Ectodermal cell (in vitro differentiated cells): ENCODE results near the gene DST.
"Not testable (repeated sequence)": the region's sequence is repeated elsewhere in the genome, so short reads cannot be mapped to it uniquely, and the experiment has no call there.

Experiments
- H3K27ac ChIP-seq: 2 replicates; pipeline ENCODE4 v1.7.0; 2013; ENCODE audit warnings: mild to moderate bottlenecking, low read depth, low read length; ENCODE audit not compliant: insufficient read depth, poor library complexity, severe bottlenecking
- H3K27me3 ChIP-seq: 2 replicates; pipeline ENCODE4 v1.7.0; 2013; ENCODE audit warnings: mild to moderate bottlenecking, low read length; ENCODE audit not compliant: insufficient read depth, control insufficient read depth, poor library complexity, severe bottlenecking
- H3K36me3 ChIP-seq: one replicate; pipeline ENCODE4 v1.7.0; 2013; ENCODE audit warnings: low read length; ENCODE audit not compliant: control insufficient read depth, insufficient read depth
- H3K4me1 ChIP-seq: one replicate; pipeline ENCODE4 v1.7.0; 2013; ENCODE audit warnings: low read length; ENCODE audit not compliant: control insufficient read depth, insufficient read depth
- H3K4me3 ChIP-seq: 2 replicates; pipeline ENCODE4 v1.7.0; 2013; ENCODE audit warnings: low read depth, low read length, control low read depth; ENCODE audit not compliant: insufficient read depth
- H3K9me3 ChIP-seq: 2 replicates; pipeline ENCODE4 v1.7.0; 2013; ENCODE audit warnings: mild to moderate bottlenecking, low read length, moderate library complexity; ENCODE audit not compliant: control insufficient read depth
- WGBS, 2 experiments: methylation state at CpG; one replicate each; pipeline ENCODE4 v1.1.7; 2013; ENCODE audit warnings: missing lambda C conversion rate in 2 of 2; 5-methylcytosine and 5-hydroxymethylcytosine counted together

Gene DST

GRCh38 chr6:56575736-56576135, 67.0 kb downstream of the DST start:
- no peaks in the 10 kb centered on the region for H3K9me3 ChIP-seq
- no peak overlapping the region for H3K4me3 ChIP-seq
- peaks cover 16% of the 10 kb centered on the region for H3K4me1 ChIP-seq
- H3K27me3 ChIP-seq: no peaks in the 10 kb centered on the region
- 72 to 82% methylated on average over 3 of the region's 3 CpGs for WGBS, 2 experiments
- no peak overlapping the region for H3K27ac ChIP-seq
- no peaks in the 10 kb centered on the region for H3K36me3 ChIP-seq

DNA sequence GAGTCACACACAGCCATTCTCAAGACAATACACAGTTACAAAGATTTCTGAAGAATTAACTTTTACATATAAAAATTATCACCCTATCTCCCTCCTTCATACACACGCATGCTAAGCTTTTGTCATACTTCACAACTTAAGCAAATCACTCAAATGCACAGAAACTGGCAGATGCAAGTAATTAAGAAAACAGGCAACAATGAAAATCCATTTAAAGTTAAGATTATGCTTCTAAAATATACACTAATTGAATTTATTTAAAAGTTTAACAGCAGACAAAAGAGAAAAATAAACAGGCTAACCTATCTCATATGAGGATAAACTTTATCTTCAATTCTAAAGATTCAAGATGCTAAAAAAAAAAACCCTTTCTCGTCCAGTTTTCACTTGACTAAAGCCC, 68.4 kb downstream of the DST start:
- H3K27me3 ChIP-seq: no peaks in the 10 kb centered on the region
- H3K4me3 ChIP-seq: no peak overlapping the region
- H3K4me1 ChIP-seq: peaks cover 16% of the 10 kb centered on the region
- H3K9me3 ChIP-seq: no peaks in the 10 kb centered on the region
- WGBS, 2 experiments: 90 to 92% methylated on average over 1 to 2 of the region's 2 CpGs
- H3K36me3 ChIP-seq: no peaks in the 10 kb centered on the region
- no peak overlapping the region for H3K27ac ChIP-seq

GRCh38 chr6:56573624-56574023, 69.1 kb downstream of the DST start:
- peaks cover 16% of the 10 kb centered on the region for H3K4me1 ChIP-seq
- H3K36me3 ChIP-seq: no peaks in the 10 kb centered on the region
- no peak overlapping the region for H3K27ac ChIP-seq
- 90 to 96% methylated on average over 2 of the region's 2 CpGs for WGBS, 2 experiments
- H3K9me3 ChIP-seq: no peaks in the 10 kb centered on the region
- H3K27me3 ChIP-seq: no peaks in the 10 kb centered on the region
- H3K4me3 ChIP-seq: no peak overlapping the region

DNA sequence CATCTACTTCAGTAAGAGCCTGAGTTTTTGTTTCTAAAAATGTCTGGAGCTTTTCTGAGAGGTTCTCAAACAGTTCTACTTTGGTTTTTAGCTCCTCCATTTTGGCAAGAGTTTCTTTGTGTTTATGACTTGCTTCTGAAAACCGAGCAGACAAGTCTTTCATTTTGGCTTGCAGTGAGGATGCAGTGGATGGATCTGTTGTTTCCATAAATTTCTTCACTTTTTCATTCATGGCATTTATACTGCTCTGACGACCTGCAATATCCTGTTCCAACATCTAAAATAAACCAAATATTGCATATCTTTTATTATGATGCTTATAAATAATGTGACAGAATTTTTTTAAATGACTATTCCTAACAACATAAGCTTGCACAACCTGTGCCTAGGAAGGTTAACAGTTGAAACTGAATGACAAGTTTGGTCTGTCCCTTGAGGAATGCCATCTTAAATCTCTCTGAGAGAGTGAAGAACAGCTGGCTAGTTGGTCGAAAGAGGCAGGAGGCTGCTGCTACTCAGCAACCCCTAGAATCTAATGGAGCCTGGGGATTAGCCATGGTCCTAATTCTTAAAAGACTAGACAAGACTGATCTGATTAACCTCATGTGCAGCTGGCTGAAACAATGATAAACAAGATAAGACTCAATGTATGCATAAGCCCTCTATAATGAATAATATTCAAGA, 69.8 kb downstream of the DST start:
- no peaks in the 10 kb centered on the region for H3K36me3 ChIP-seq
- H3K27me3 ChIP-seq: no peaks in the 10 kb centered on the region
- 59 to 73% methylated on average over 2 of the region's 3 CpGs for WGBS, 2 experiments

DNA sequence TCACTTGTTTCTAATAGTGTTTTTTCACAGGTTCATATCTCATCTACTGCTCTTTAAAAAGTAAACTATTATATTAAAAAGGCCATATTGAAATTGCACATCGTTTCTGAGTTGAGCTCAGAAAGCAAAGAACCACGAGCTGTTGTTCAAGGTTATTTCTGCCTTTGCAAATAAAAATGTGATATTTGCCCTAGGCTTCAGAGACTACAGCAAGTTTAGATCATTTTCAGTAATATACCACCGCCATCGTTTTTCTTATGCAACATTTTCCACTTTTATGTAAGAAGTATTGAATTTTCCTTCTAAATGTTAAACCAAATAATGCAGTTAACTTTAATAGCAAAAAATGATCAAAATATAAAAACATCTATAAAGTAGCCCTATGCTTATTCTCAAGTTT, 71.1 kb downstream of the DST start:
- H3K4me1 ChIP-seq: peaks cover 15% of the 10 kb centered on the region
- 78 to 95% methylated on average over 2 to 4 of the region's 4 CpGs for WGBS, 2 experiments

More for the DNA sequence above, 69.8 kb downstream of the DST start:
- Histone ChIP-seq H3K4me1 (peaks cover 16% of the 10 kb centered on the region), H3K27ac (no peak overlapping the region), H3K4me3 (no peak overlapping the region), H3K9me3 (no peaks in the 10 kb centered on the region)

DNA sequence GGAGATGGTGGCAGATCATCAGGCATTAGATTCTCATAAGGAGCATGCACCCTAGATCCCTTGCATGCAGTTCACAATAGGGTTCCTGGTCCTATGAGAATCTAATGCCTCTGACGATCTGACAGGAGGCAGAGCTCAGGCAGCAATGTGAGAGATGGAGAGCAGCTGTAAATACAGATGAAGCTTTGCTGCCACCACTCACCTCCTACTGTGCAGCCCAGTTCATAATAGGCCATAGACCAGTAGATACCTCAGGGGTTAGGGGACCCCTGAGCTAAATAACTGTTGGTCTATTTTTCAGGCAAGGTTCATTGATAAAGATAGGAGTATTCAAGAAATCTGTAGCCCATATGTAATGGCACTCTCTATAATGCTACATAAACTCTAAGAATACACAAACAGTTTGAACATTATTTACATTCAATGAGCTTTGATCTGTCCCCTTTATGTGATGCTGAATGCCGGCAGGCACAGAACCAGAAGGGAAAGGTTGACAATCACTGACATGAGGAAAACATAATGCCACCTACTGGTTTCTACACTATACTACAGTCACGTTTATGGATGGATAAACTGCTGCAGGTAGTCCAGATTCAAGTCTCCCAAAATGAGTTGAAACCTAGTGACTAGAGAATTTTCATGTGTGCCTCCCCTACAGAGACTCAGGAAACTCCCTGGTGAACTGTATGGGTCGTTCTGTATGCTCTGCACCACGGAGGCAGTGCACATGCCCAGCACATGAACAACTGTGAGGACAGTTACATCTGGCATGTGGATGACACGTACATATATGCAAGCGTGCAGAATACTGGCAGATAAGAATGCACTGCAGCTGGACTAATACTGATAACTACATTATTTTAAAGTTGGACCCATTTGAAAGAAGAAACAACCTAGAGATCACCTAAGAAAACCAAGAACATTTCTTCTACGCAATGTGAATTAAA, 72.0 kb downstream of the DST start:
- Histone ChIP-seq H3K9me3 (no peaks in the 10 kb centered on the region), H3K27ac (no peak overlapping the region), H3K36me3 (no peaks in the 10 kb centered on the region), H3K4me1 (peaks cover 6% of the 10 kb centered on the region), H3K4me3 (no peak overlapping the region), H3K27me3 (no peaks in the 10 kb centered on the region)
- 84 to 85% methylated on average over 8 of the region's 8 CpGs for WGBS, 2 experiments

More for the DNA sequence above, 71.1 kb downstream of the DST start:
- Histone ChIP-seq H3K4me3 (no peak overlapping the region), H3K27me3 (no peaks in the 10 kb centered on the region), H3K36me3 (no peaks in the 10 kb centered on the region), H3K9me3 (no peaks in the 10 kb centered on the region), H3K27ac (no peak overlapping the region)

DNA sequence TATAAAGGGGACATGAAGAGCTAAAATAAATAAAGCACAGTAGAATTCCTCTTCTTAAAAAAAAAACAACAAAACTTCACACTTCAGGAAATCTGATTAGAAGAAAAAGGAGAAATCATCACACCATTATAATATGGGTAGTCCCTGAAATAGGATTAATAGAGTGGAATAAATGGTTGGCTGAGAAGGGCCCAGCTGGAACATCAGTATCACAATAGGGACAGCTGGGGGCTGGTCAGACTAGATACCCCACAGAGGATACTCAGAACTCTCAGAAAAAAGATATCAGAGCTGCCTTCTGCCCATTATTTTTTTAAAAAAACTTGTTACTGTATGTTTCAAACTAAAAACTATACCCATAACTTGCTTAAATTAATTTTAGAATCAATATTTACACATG, 75.2 kb downstream of the DST start:
- no peak overlapping the region for H3K27ac ChIP-seq
- no peaks in the 10 kb centered on the region for H3K4me1 ChIP-seq
- H3K36me3 ChIP-seq: no peaks in the 10 kb centered on the region
- no peak overlapping the region for H3K4me3 ChIP-seq
- H3K9me3 ChIP-seq: no peaks in the 10 kb centered on the region
- H3K27me3 ChIP-seq: no peaks in the 10 kb centered on the region

DNA sequence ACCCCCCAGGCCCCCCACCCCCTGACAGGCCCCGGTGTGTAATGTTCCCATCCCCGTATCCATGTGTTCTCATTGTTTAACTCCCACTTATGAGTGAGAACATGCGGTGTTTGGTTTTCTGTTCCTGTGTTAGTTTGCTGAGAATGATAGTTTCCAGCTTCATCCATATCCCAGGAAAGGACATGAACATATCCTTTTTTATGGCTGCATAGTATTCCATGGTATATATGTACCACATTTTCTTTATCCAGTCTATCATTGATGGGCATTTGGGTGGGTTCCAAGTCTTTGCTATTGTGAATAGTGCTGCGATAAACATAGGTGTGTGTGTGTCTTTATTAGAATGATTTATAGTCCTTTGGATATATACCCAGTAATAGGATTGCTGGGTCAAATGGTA, 80.0 kb downstream of the DST start:
- not testable (repeated sequence) for H3K4me1 ChIP-seq, H3K9me3 ChIP-seq, H3K27ac ChIP-seq, H3K36me3 ChIP-seq, H3K27me3 ChIP-seq, H3K4me3 ChIP-seq
- WGBS, 2 experiments: 89 to 98% methylated on average over 4 of the region's 4 CpGs

DNA sequence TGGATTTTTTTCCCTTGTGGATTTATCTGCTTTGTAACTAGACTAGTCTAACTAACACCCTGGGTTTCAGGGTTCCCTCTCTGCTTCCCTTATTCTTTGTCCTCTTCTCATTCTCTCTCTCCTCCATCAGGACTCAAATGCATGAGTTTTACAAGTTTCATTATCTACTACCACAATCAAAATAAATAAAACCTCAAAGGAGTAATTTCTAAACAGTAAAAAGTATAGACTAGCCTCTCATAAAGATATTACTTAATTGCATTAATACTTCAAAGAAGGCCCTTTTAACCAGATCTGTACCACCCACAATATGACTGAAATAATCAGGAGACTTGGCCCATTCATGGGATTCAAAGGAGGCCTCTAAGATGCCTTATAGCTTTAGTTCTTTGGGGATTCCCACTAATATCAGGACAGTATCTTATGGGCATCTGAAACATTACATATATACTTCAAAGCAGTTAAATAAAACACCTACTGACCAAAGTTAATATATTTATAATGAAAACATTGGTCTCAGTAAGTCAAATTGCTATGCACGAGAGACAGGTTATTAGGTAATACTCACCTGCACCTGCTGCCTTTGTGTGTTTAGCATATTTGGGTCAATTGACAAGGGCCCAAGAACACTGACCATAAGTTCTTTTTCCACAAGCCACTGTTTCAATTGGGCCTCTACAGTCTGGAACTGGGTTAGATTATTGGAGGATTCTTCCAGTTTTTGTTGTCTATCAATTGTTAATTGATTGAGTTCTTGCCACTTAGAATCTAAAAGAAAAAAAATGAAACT, 85.7 kb downstream of the DST start:
- Histone ChIP-seq H3K27ac (no peak overlapping the region), H3K36me3 (peaks cover 8% of the 10 kb centered on the region)
- WGBS, 2 experiments: 88 to 100% methylated on average over 1 of the region's 1 CpG

DNA sequence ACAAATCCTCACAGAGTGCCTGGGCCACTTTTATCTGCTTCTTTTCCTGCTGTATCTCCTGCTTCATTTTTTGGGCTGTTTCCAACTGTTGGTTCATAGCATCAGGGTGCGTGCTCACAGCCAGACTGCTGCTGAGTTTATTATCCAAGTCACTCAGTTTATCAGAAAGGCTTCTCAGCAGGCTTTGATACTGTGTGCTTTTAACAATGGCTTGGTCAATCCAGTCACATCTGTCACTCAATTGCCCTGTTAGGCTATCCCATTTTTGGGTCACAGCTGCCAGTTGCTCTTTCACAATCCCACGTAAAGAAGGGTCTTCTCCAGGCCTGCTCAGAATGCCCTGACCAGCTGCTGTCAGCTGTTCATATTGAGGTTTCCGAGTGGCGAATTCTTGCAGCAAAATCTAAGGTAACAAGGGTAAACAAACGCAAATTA, 87.2 kb downstream of the DST start:
- no peaks in the 10 kb centered on the region for H3K9me3 ChIP-seq
- WGBS, 2 experiments: 47 to 54% methylated on average over 5 of the region's 5 CpGs
- H3K4me3 ChIP-seq: no peak overlapping the region
- H3K27ac ChIP-seq: peak overlapping the region; percentile 71
- peaks cover 9% of the 10 kb centered on the region for H3K36me3 ChIP-seq
- H3K27me3 ChIP-seq: no peaks in the 10 kb centered on the region
- H3K4me1 ChIP-seq: peaks cover 15% of the 10 kb centered on the region

More for the DNA sequence above, 85.7 kb downstream of the DST start:
- Histone ChIP-seq H3K27me3 (no peaks in the 10 kb centered on the region), H3K9me3 (no peaks in the 10 kb centered on the region), H3K4me3 (no peak overlapping the region), H3K4me1 (peaks cover 15% of the 10 kb centered on the region)
